SK-N-SH (cell line): Measurements from ENCODE around the gene HSD11B2. TPM values are rescaled to one million over a fixed set of nuclear protein-coding genes. Genes with fewer than 3 reads are reported as not detected.

Experiments used
- CTCF ChIA-PET: fragments of 300-600, 350-600 bp; formaldehyde crosslinking; extraction: SDS; loops from one replicate; lab custom pipeline; 2021; lab: Yijun Ruan, JAX
- POLR2A ChIA-PET: fragments of 350-600 bp; sonication (Branson Sonifier 250); formaldehyde crosslinking; extraction: SDS; loops from one replicate; lab custom pipeline; 2020; ENCODE audit warnings: antibody characterized with exemption, inconsistent platforms; lab: Yijun Ruan, JAX
- DNase-seq: peaks from one replicate; pipeline ENCODE4 v3.0.0; 2012
- H2AFZ ChIP-seq: fragments of 200-600 bp; sonication (generic); 2 replicates; pipeline ENCODE4 v1.8.1; 2016; ENCODE audit warnings: antibody characterized with exemption, mild to moderate bottlenecking, low read depth
- H3F3A ChIP-seq: fragments of 200-600 bp; sonication (generic); replicated peaks from 2 replicates; pipeline ENCODE3; 2016; ENCODE audit warnings: antibody characterized with exemption, mild to moderate bottlenecking; ENCODE audit not compliant: insufficient read depth
- H3K27ac ChIP-seq, 2 experiments: fragments of 200-500 bp in 1 of 2; fragments of 200-600 bp in 1 of 2; sonication (Bioruptor generic) in 1 of 2; sonication (generic), shearing (Covaris generic) in 1 of 2; 2 replicates each; pipeline versions ENCODE4 v1.5.1 to v1.6.1; 2014 to 2016; ENCODE audit warnings: low read depth in 2 of 2, inconsistent platforms in 1 of 2, low read length in 1 of 2, mild to moderate bottlenecking in 1 of 2, mixed read lengths in 1 of 2
- H3K27me3 ChIP-seq: fragments of 200-600 bp; sonication (generic), shearing (Covaris generic); 2 replicates; pipeline ENCODE4 v1.6.1; 2016; ENCODE audit warnings: mixed run types; ENCODE audit not compliant: insufficient read depth
- H3K36me3 ChIP-seq, 2 experiments: fragments of 200-500 bp in 1 of 2; fragments of 200-600 bp in 1 of 2; sonication (Bioruptor generic) in 1 of 2; sonication (generic) in 1 of 2; replicated peaks in 1 of 2; 2 replicates each; pipeline versions ENCODE3 to v1.5.1; 2014 to 2016; ENCODE audit warnings: low read length in 1 of 2, mild to moderate bottlenecking in 1 of 2; ENCODE audit not compliant: insufficient read depth in 2 of 2, control insufficient read depth in 1 of 2
- H3K4me1 ChIP-seq, 2 experiments: fragments of 200-500 bp in 1 of 2; fragments of 200-600 bp in 1 of 2; sonication (Bioruptor generic) in 1 of 2; sonication (generic), shearing (Covaris generic) in 1 of 2; 2 replicates each; pipeline versions ENCODE4 v1.5.1 to v1.6.1; 2014 to 2016; ENCODE audit warnings: low read depth in 1 of 2, low read length in 1 of 2, mixed run types in 1 of 2; ENCODE audit not compliant: insufficient read depth in 2 of 2, control insufficient read depth in 1 of 2
- H3K4me2 ChIP-seq: fragments of 200-600 bp; sonication (generic), shearing (Covaris generic); 2 replicates; pipeline ENCODE4 v1.6.1; 2017; ENCODE audit warnings: mixed run types
- H3K4me3 ChIP-seq, 2 experiments: fragments of 200-500 bp in 1 of 2; fragments of 200-600 bp in 1 of 2; sonication (Bioruptor generic) in 1 of 2; sonication (generic), shearing (Covaris generic) in 1 of 2; 2 replicates each; pipeline versions ENCODE4 v1.5.1 to v1.8.1; 2014 to 2016; ENCODE audit warnings: low read depth in 2 of 2, inconsistent platforms in 1 of 2, low read length in 1 of 2, mild to moderate bottlenecking in 1 of 2, mixed read lengths in 1 of 2, moderate library complexity in 1 of 2
- H3K79me2 ChIP-seq: fragments of 200-600 bp; sonication (generic); 2 replicates; pipeline ENCODE4 v1.8.1; 2017; ENCODE audit warnings: mild to moderate bottlenecking; ENCODE audit not compliant: insufficient read depth
- H3K9ac ChIP-seq: fragments of 200-600 bp; sonication (generic); 2 replicates; pipeline ENCODE4 v1.6.1; 2017; ENCODE audit warnings: mixed run types
- H3K9me2 ChIP-seq: fragments of 200-600 bp; sonication (generic); 2 replicates; pipeline ENCODE4 v1.6.1; 2017; ENCODE audit warnings: mixed run types
- H3K9me3 ChIP-seq: fragments of 200-600 bp; sonication (generic); 2 replicates; pipeline ENCODE4 v1.6.1; 2017; ENCODE audit warnings: mixed run types, mild to moderate bottlenecking, moderate library complexity
- H4K20me1 ChIP-seq: fragments of 200-600 bp; sonication (generic); 2 replicates; pipeline ENCODE4 v1.6.1; 2017; ENCODE audit warnings: mild to moderate bottlenecking, mixed run types; ENCODE audit not compliant: insufficient read depth
- GATA2 ChIP-seq: sonication (generic); formaldehyde crosslinking; IDR thresholded peaks from 2 replicates; pipeline ENCODE4 v1.5.0; 2020; ENCODE audit warnings: mild to moderate bottlenecking, missing genetic modification reagents
- IRF3 ChIP-seq: fragments of 150-350 bp; IDR thresholded peaks from 2 replicates; pipeline ENCODE4 v1.6.1; 2016; ENCODE audit warnings: mild to moderate bottlenecking, low read depth, low read length
- MAX ChIP-seq: IDR thresholded peaks from 2 replicates; pipeline ENCODE4 v1.4.0; 2012; ENCODE audit warnings: low read depth
- MEF2A ChIP-seq: IDR thresholded peaks from 2 replicates; pipeline ENCODE4 v1.4.0; 2012; ENCODE audit warnings: low read depth, borderline replicate concordance
- NFIC ChIP-seq: IDR thresholded peaks from 2 replicates; pipeline ENCODE4 v1.4.0; 2012; ENCODE audit warnings: borderline replicate concordance
- PBX3 ChIP-seq: IDR thresholded peaks from 2 replicates; pipeline ENCODE4; 2012
- RFX5 ChIP-seq: IDR thresholded peaks from 2 replicates; pipeline ENCODE4 v1.6.1; 2012; ENCODE audit warnings: mild to moderate bottlenecking, improper control_type of control experiment, low read length
- SIN3A ChIP-seq: IDR thresholded peaks from 2 replicates; pipeline ENCODE4 v1.6.1; 2012; ENCODE audit warnings: low read depth, mild to moderate bottlenecking, low read length, moderate library complexity, borderline replicate concordance
- SMC3 ChIP-seq: IDR thresholded peaks from 2 replicates; pipeline ENCODE4 v1.6.1; 2012; ENCODE audit warnings: low read depth, low read length, improper control_type of control experiment
- TAF1 ChIP-seq: IDR thresholded peaks from 2 replicates; pipeline ENCODE4 v1.6.1; 2012; ENCODE audit warnings: low read depth, mild to moderate bottlenecking, low read length, moderate library complexity, borderline replicate concordance
- YY1 ChIP-seq: IDR thresholded peaks from 2 replicates; pipeline ENCODE4 v1.4.0; 2012; ENCODE audit warnings: low read depth, mild to moderate bottlenecking
- WGBS: methylation state at CpG from one replicate; pipeline ENCODE4 v1.1.6; 2017; ENCODE audit warnings: low lambda C conversion rate; 5-methylcytosine and 5-hydroxymethylcytosine counted together
- polyA plus RNA-seq, 3 experiments: library from polyadenylated mRNA; depleted of rRNA; stranded (reverse); fragments of >200 nt; gene quantifications; 2 replicates each; pipeline ENCODE4 v1.2.3, GENCODE V29; 2012
- TF ChIP-seq, protein P1 (sequence below): IDR thresholded peaks from 2 replicates; pipeline ENCODE4 v1.4.0; 2012; ENCODE audit warnings: low read depth, borderline replicate concordance
- TF ChIP-seq, protein P2 (sequence below): fragments of 200-600 bp; sonication (generic); IDR thresholded peaks from 2 replicates; pipeline ENCODE4 v1.6.1; 2017; ENCODE audit warnings: antibody characterized with exemption, mild to moderate bottlenecking, moderate library complexity

The HSD11B2 gene
- polyA plus RNA-seq, 1 of the 3 experiments (the other 2 are of a cell fraction) = 0.23 TPM

DNA sequence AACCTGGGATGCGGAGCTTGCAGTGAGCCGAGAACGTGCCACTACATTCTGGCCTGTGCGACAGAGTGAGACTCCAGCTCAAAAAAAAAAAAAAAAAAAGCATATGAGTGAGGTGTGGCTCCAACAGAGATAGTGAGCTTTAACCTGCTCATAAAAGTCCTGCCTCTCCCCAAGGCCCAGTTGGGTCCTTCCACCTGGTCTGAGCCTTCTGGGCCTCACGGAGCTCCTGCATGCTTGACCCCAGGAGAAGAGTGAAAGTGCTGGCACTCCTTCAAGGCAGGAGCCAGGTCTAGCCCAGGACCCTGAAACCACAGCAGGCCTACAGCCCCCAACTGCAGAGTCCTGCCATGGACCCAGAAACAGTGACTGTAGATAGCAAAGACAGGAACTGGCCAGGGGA is 17.7 kb downstream of the HSD11B2 start:
- Histone ChIP-seq H3K36me3 (peaks cover 0 to 20% of the 10 kb centered on the region in 2 experiments), H3K9me2 (no peaks in the 10 kb centered on the region), H3K27ac (no peak overlapping the region), H3K4me1 (peaks cover 0 to 22% of the 10 kb centered on the region in 2 experiments; a peak in 1 of 4 replicates), H3K9ac (no peak overlapping the region), H2AFZ (no peak overlapping the region), H3K4me2 (no peak overlapping the region), H3F3A (no peaks in the 10 kb centered on the region), H3K79me2 (peaks cover 4% of the 10 kb centered on the region; the same call in 1 of the 2 replicates), H3K4me3 (no peak overlapping the region), H4K20me1 (peaks cover 25% of the 10 kb centered on the region; the same call in 1 of the 2 replicates), H3K27me3 (no peaks in the 10 kb centered on the region), H3K9me3 (no peaks in the 10 kb centered on the region)
- POLR2A ChIA-PET = no interaction called here
- DNase-seq = no peak
- 100% methylated on average over 4 of the region's 5 CpGs for WGBS
- CTCF ChIA-PET = interaction anchor here (0.8 to 3.9 kb wide), 11 partner anchors 8 to 188 kb away, joined by 3 to 31 read pairs (median 7); partner anchors contain the start of genes ATP6V0D1 and HSD11B2
- TF ChIP-seq MEF2A = no peak
- no peak for TF ChIP-seq PBX3
- TF ChIP-seq, protein P1, sequence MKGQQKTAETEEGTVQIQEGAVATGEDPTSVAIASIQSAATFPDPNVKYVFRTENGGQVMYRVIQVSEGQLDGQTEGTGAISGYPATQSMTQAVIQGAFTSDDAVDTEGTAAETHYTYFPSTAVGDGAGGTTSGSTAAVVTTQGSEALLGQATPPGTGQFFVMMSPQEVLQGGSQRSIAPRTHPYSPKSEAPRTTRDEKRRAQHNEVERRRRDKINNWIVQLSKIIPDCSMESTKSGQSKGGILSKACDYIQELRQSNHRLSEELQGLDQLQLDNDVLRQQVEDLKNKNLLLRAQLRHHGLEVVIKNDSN = no peak
- TF ChIP-seq IRF3 = no peak
- TF ChIP-seq NFIC = no peak
- TF ChIP-seq SMC3 = no peak
- TF ChIP-seq, protein P2, sequence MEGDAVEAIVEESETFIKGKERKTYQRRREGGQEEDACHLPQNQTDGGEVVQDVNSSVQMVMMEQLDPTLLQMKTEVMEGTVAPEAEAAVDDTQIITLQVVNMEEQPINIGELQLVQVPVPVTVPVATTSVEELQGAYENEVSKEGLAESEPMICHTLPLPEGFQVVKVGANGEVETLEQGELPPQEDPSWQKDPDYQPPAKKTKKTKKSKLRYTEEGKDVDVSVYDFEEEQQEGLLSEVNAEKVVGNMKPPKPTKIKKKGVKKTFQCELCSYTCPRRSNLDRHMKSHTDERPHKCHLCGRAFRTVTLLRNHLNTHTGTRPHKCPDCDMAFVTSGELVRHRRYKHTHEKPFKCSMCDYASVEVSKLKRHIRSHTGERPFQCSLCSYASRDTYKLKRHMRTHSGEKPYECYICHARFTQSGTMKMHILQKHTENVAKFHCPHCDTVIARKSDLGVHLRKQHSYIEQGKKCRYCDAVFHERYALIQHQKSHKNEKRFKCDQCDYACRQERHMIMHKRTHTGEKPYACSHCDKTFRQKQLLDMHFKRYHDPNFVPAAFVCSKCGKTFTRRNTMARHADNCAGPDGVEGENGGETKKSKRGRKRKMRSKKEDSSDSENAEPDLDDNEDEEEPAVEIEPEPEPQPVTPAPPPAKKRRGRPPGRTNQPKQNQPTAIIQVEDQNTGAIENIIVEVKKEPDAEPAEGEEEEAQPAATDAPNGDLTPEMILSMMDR = no peak
- TF ChIP-seq RFX5 = no peak
- no peak for TF ChIP-seq YY1
- no peak for TF ChIP-seq MAX
- TF ChIP-seq SIN3A = no peak
- TF ChIP-seq GATA2 = no peak
- no peak for TF ChIP-seq TAF1
